Thoracic aorta (tissue), 2 donors: Measurements from ENCODE around the gene KLF8. TPM values are rescaled to one million over a fixed set of nuclear protein-coding genes. Genes with fewer than 3 reads are reported as not detected.
A peak's percentile ranks its signal among the peaks of the same experiment; 100 is the strongest.
"Not testable (repeated sequence)": the region's sequence is repeated elsewhere in the genome, so short reads cannot be mapped to it uniquely, and the experiment has no call there.

Experiments
- ATAC-seq: fragments of 150-250 bp; one replicate; pipeline ENCODE4 v1.8.0; 2017; ENCODE audit warnings: low read depth; ENCODE audit not compliant: insufficient number of reproducible peaks, low FRiP score
- DNase-seq: peaks from one replicate; pipeline ENCODE4 v3.0.0-alpha.2; 2020; ENCODE audit warnings: low spot score
- H3K27ac ChIP-seq, 2 donors: fragments of 200-600 bp; sonication (generic); 1 replicate in 1 of 2; 2 replicates in 1 of 2; pipeline ENCODE4 v1.5.1; 2016; ENCODE audit warnings: mild to moderate bottlenecking in 2 of 2, moderate library complexity in 2 of 2
- H3K27me3 ChIP-seq: fragments of 200-600 bp; sonication (generic); replicated peaks from 2 replicates; pipeline ENCODE4 v1.6.0; 2016; ENCODE audit warnings: mild to moderate bottlenecking; ENCODE audit not compliant: insufficient read depth
- H3K36me3 ChIP-seq: fragments of 200-600 bp; sonication (generic); one replicate; pipeline ENCODE4 v1.5.1; 2016
- H3K4me1 ChIP-seq, 2 donors: fragments of 200-600 bp; sonication (generic); 1 replicate in 1 of 2; 2 replicates in 1 of 2; pipeline versions ENCODE4 v1.5.1 to v1.6.0; 2016; ENCODE audit warnings: low read depth in 2 of 2, mild to moderate bottlenecking in 1 of 2; ENCODE audit not compliant: control insufficient read depth in 1 of 2
- H3K4me3 ChIP-seq: fragments of 200-600 bp; sonication (generic); 2 replicates; pipeline ENCODE4 v1.5.1; 2016; ENCODE audit warnings: mild to moderate bottlenecking
- H3K9me3 ChIP-seq: fragments of 200-600 bp; sonication (generic); 2 replicates; pipeline ENCODE4 v1.5.1; 2016
- total RNA-seq, 2 donors: library from RNA; depleted of rRNA; stranded (reverse); fragments of >200 nt; gene quantifications; one replicate each; pipeline versions ENCODE4 v1.1.0 to v1.2.3, GENCODE V29; 2016
- TF ChIP-seq, protein P1 (sequence below): fragments of 200-600 bp; sonication (generic); IDR thresholded peaks from one replicate; pipeline ENCODE4 v1.5.1; 2019; ENCODE audit warnings: antibody characterized with exemption

KLF8 gene
- total RNA-seq, result 10 to 100 TPM; 16.4 to 17.2 TPM

DNA sequence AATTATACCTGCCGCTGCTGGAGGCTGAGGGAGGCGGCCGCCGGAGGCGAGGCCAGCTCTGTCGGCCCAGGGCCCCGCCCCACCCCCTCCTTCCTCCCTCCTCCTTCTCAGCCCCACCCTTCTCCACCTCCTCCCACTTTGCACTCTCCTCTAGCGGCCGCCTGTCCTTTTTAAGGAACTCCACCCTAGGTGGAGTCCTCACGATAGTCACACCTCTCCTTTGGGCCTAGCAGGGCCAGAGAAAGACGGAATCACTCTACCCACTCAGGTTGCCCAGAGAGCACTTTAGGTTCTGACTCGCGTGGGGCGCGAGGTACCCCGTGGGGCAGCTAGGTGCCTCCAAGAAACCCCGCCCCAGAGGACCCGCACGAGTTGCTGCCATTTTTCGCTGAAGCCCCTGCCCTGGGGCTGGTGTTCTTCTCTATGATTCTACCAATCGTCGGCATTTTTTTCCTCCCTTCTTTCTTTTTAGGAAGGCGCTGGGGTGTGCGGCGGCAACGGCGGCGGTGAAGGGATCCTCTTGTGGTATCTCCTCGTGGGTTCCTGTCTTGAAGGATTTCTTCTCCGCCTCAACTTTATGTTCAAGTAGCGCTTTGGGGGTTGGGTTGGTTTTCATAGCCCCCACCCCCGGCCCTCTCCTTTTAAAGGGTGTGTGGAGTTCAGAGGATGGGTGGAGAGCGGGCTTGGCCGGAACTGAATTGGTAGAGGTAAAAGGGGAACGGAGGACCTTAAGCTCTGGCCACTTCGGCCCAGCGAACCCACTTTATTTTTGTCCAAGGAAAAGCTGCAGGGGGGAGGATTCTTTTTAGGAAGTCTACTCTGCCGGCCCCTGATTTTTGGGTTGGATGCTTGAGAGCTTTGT lies at the start of gene KLF8:
Gene KLF8, plus strand, starts transcription at position 136 of the 862 bp plus-strand sequence. CDS start 979 bp downstream, outside the sequence.
- DNase-seq (peak; percentile 8), ATAC-seq (peak; percentile 67)
- Histone ChIP-seq H3K4me3 (peak within 1 kb of the TSS; percentile 84), H3K27me3 (no peaks in the 10 kb centered on the region), H3K4me1 (peaks cover 0 to 10% of the 10 kb centered on the region in 2 donors), H3K27ac (peak within 1 kb of the TSS; percentile 69 to 86), H3K9me3 (no peaks in the 10 kb centered on the region), H3K36me3 (no peaks in the 10 kb centered on the region)
- TF ChIP-seq, protein P1, sequence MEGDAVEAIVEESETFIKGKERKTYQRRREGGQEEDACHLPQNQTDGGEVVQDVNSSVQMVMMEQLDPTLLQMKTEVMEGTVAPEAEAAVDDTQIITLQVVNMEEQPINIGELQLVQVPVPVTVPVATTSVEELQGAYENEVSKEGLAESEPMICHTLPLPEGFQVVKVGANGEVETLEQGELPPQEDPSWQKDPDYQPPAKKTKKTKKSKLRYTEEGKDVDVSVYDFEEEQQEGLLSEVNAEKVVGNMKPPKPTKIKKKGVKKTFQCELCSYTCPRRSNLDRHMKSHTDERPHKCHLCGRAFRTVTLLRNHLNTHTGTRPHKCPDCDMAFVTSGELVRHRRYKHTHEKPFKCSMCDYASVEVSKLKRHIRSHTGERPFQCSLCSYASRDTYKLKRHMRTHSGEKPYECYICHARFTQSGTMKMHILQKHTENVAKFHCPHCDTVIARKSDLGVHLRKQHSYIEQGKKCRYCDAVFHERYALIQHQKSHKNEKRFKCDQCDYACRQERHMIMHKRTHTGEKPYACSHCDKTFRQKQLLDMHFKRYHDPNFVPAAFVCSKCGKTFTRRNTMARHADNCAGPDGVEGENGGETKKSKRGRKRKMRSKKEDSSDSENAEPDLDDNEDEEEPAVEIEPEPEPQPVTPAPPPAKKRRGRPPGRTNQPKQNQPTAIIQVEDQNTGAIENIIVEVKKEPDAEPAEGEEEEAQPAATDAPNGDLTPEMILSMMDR, result no peak

DNA sequence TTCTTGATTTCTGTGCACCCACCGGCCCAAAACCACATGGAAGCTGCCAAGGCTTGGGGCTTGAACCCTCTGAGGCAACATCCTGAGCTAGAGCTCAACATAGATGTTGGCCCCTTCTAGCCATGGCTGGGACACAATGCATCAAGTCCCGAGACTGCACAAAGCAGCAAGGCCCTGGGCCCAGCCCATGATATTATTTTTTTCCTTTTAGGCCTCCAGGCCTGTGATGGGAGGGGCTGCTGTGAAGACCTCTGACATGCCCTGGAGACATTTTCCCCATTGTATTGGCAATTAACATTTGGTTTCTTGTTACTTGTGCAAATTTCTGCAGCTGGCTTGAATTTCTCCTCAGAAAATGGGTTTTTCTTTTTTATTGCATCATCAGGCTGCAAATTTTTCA lies 25.2 kb upstream of the KLF8 start:
- not testable (repeated sequence) for H3K4me1 ChIP-seq, H3K4me3 ChIP-seq, H3K27me3 ChIP-seq, DNase-seq, H3K9me3 ChIP-seq, H3K36me3 ChIP-seq, H3K27ac ChIP-seq, ATAC-seq

DNA sequence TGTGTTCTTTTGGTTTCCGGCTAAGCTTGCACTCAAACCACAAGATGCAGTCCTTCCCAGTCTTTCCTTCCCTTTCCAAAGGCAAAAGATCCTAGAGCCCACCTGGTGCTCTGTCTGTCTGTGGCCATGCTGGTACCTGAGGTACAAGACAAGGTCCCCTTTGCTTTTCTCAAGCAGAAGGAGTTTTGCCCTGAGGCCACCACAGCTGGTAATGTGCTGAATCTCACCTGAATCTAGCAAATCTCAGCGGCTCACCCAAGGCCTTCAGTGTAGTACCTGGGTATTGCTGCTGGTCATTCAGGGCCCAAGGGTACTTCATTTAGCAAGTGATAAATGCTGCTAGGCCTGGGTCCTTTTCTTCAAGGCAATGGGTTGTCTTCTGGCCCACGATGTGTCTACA lies 20.5 kb upstream of the KLF8 start:
- H3K27ac ChIP-seq, result no peak overlapping the region
- TF ChIP-seq, protein P1, result no peak
- no peaks in the 10 kb centered on the region for H3K36me3 ChIP-seq
- no peaks in the 10 kb centered on the region for H3K9me3 ChIP-seq
- H3K4me3 ChIP-seq, result no peak overlapping the region
- ATAC-seq (no peak), DNase-seq (no peak)
- H3K27me3 ChIP-seq, result no peaks in the 10 kb centered on the region
- H3K4me1 ChIP-seq, result no peaks in the 10 kb centered on the region

DNA sequence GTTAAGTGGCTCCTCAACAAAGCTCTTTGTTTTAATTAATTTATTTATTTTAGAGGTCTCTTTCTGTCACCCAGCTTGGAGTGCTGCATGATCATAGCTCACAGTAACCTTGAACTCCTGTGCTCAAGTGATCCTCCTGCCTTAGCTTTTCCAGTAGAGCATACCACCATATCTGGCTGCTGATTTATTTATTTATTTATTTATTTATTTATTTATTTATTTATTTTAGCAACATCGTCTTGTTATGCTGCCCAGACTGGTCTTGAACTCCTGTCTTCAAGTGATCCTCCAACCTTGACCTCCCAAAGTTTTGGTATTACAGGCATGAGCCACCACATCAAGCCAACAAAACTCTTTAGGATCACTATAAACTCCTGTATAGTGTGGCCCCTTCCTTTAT lies 15.8 kb upstream of the KLF8 start:
- Histone ChIP-seq H3K4me3 (no peak overlapping the region), H3K27me3 (no peaks in the 10 kb centered on the region), H3K27ac (no peak overlapping the region), H3K9me3 (no peaks in the 10 kb centered on the region), H3K36me3 (no peaks in the 10 kb centered on the region), H3K4me1 (no peaks in the 10 kb centered on the region)
- ATAC-seq (no peak), DNase-seq (no peak)
- TF ChIP-seq, protein P1, result no peak

DNA sequence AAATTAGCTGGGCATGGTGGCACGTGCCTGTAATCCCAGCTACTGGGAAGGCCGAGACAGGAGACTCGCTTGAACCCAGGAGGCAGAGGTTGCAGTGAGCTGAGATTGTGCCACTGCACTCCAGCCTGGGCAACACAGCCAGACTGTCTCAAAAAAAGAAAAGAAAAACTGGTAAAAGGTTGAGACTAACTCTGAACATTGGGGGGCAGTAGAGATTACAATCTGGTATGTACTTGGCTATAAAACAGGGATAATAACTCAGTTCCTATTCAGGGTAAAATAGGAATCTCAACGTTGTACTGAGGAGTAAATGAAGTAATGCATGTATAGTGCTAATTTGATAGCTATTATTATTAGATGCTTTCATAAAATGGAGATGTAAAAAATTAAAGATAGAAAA lies 12.5 kb upstream of the KLF8 start:
- Histone ChIP-seq H3K9me3 (no peaks in the 10 kb centered on the region), H3K27ac (no peak overlapping the region), H3K4me3 (no peak overlapping the region), H3K4me1 (no peaks in the 10 kb centered on the region), H3K36me3 (no peaks in the 10 kb centered on the region), H3K27me3 (no peaks in the 10 kb centered on the region)
- no peak for ATAC-seq
- TF ChIP-seq, protein P1, result peak; percentile 14
- no peak for DNase-seq
